Urinary bladder (tissue), 4 donors: ENCODE measurements around the gene CCDC182. TPM values are rescaled to one million over a fixed set of nuclear protein-coding genes. Genes with fewer than 3 reads are reported as not detected.

ENCODE experiments used
- DNase-seq: peaks from one replicate; pipeline ENCODE4 v3.0.0-alpha.2; 2015; ENCODE audit errors: extremely low spot score
- H3K27ac ChIP-seq: one replicate; pipeline ENCODE4 v1.5.1; 2013; ENCODE audit warnings: low read depth, mild to moderate bottlenecking, moderate library complexity
- H3K36me3 ChIP-seq: one replicate; pipeline ENCODE4 v1.6.1; 2013; ENCODE audit warnings: mild to moderate bottlenecking, moderate library complexity; ENCODE audit not compliant: insufficient read depth
- H3K4me1 ChIP-seq: one replicate; pipeline ENCODE4 v1.6.1; 2013; ENCODE audit warnings: mild to moderate bottlenecking, moderate library complexity; ENCODE audit not compliant: insufficient read depth
- H3K4me3 ChIP-seq: one replicate; pipeline ENCODE4 v1.5.1; 2013; ENCODE audit warnings: low read depth, low read length
- WGBS: extraction: QIAGEN DNeasy Blood & Tissue Kit; methylation state at CpG from one replicate; pipeline ENCODE4 v1.1.7; 2013; 5-methylcytosine and 5-hydroxymethylcytosine counted together
- polyA plus RNA-seq: library from polyadenylated mRNA; stranded (reverse); fragments of 200-250 nt; gene quantifications from one replicate; pipeline ENCODE4 v1.2.3, GENCODE V29; 2013
- total RNA-seq: library from RNA; depleted of rRNA; stranded (reverse); fragments of >200 nt; gene quantifications from one replicate; pipeline ENCODE4 v1.2.3, GENCODE V29; 2014
- donor health status: healthy with polysubstance abuse.
- donor health status: healthy.

The CCDC182 gene
- total and polyA plus RNA-seq, 2 donors, result not detected

GRCh38 chr17:57730026-57730701 is 14.9 kb downstream of the CCDC182 start:
- 83% methylated on average over 3 of the region's 3 CpGs for WGBS

GRCh38 chr17:57727630-57728175 is 17.4 kb downstream of the CCDC182 start:
- no peak overlapping the region for H3K4me3 ChIP-seq
- 83% methylated on average over 8 of the region's 8 CpGs for WGBS
- no peak for DNase-seq
- no peaks in the 10 kb centered on the region for H3K36me3 ChIP-seq
- no peak overlapping the region for H3K27ac ChIP-seq
- H3K4me1 ChIP-seq, result no peaks in the 10 kb centered on the region

More at GRCh38 chr17:57730026-57730701, 14.9 kb downstream of the CCDC182 start:
- H3K36me3 ChIP-seq, result no peaks in the 10 kb centered on the region
- no peak overlapping the region for H3K4me3 ChIP-seq
- H3K4me1 ChIP-seq, result no peaks in the 10 kb centered on the region
- DNase-seq, result no peak
- H3K27ac ChIP-seq, result no peak overlapping the region

GRCh38 chr17:57726838-57727237 is 18.3 kb downstream of the CCDC182 start:
- 85% methylated on average over 5 of the region's 5 CpGs for WGBS
- Histone ChIP-seq H3K36me3 (no peaks in the 10 kb centered on the region), H3K4me1 (no peaks in the 10 kb centered on the region), H3K4me3 (no peak overlapping the region), H3K27ac (no peak overlapping the region)
- DNase-seq, result no peak

GRCh38 chr17:57726213-57726790 is 18.8 kb downstream of the CCDC182 start:
- 79% methylated on average over 9 of the region's 9 CpGs for WGBS
- Histone ChIP-seq H3K4me1 (no peaks in the 10 kb centered on the region), H3K27ac (no peak overlapping the region), H3K4me3 (no peak overlapping the region), H3K36me3 (no peaks in the 10 kb centered on the region)
- no peak for DNase-seq

- H3K27ac ChIP-seq, result no peak overlapping the region
- no peaks in the 10 kb centered on the region for H3K36me3 ChIP-seq
- no peak for DNase-seq
- no peaks in the 10 kb centered on the region for H3K4me1 ChIP-seq
- no peak overlapping the region for H3K4me3 ChIP-seq
- 97% methylated on average over 5 of the region's 5 CpGs for WGBS
Measured at GRCh38 chr17:57724729-57725125, 20.4 kb downstream of the CCDC182 start.

- Histone ChIP-seq H3K4me3 (no peak overlapping the region), H3K36me3 (no peaks in the 10 kb centered on the region), H3K27ac (no peak overlapping the region), H3K4me1 (no peaks in the 10 kb centered on the region)
- WGBS, result 81% methylated on average over 14 of the region's 14 CpGs
- DNase-seq, result no peak
Measured at GRCh38 chr17:57724026-57724728, 20.9 kb downstream of the CCDC182 start.

- no peaks in the 10 kb centered on the region for H3K36me3 ChIP-seq
- no peaks in the 10 kb centered on the region for H3K4me1 ChIP-seq
- WGBS, result 85% methylated on average over 13 of the region's 13 CpGs
- no peak overlapping the region for H3K4me3 ChIP-seq
- no peak overlapping the region for H3K27ac ChIP-seq
- no peak for DNase-seq
Measured at GRCh38 chr17:57723427-57724025, 21.6 kb downstream of the CCDC182 start.

- H3K4me3 ChIP-seq, result no peak overlapping the region
- H3K4me1 ChIP-seq, result no peaks in the 10 kb centered on the region
- no peaks in the 10 kb centered on the region for H3K36me3 ChIP-seq
- no peak for DNase-seq
- 81% methylated on average over 7 of the region's 7 CpGs for WGBS
- no peak overlapping the region for H3K27ac ChIP-seq
Measured at GRCh38 chr17:57722704-57723043, 22.4 kb downstream of the CCDC182 start.

- no peaks in the 10 kb centered on the region for H3K36me3 ChIP-seq
- no peak overlapping the region for H3K4me3 ChIP-seq
- 96% methylated on average over 3 of the region's 3 CpGs for WGBS
- DNase-seq, result no peak
- H3K4me1 ChIP-seq, result no peaks in the 10 kb centered on the region
- H3K27ac ChIP-seq, result no peak overlapping the region
Measured at GRCh38 chr17:57721967-57722703, 23.0 kb downstream of the CCDC182 start.

GRCh38 chr17:57720386-57721035 is 24.6 kb downstream of the CCDC182 start:
- no peak overlapping the region for H3K27ac ChIP-seq
- no peak for DNase-seq
- H3K4me1 ChIP-seq, result no peaks in the 10 kb centered on the region
- 88% methylated on average over 2 of the region's 2 CpGs for WGBS
- H3K36me3 ChIP-seq, result no peaks in the 10 kb centered on the region
- H3K4me3 ChIP-seq, result no peak overlapping the region

- WGBS, result 82% methylated on average over 8 of the region's 8 CpGs
- no peaks in the 10 kb centered on the region for H3K4me1 ChIP-seq
Measured at GRCh38 chr17:57718878-57719277, 26.2 kb downstream of the CCDC182 start.

GRCh38 chr17:57715981-57716380 is 29.1 kb downstream of the CCDC182 start:
- DNase-seq, result no peak
- no peak overlapping the region for H3K27ac ChIP-seq
- no peak overlapping the region for H3K4me3 ChIP-seq
- WGBS, result 94% methylated on average over 1 of the region's 1 CpG
- no peaks in the 10 kb centered on the region for H3K4me1 ChIP-seq
- no peaks in the 10 kb centered on the region for H3K36me3 ChIP-seq

More at GRCh38 chr17:57718878-57719277, 26.2 kb downstream of the CCDC182 start:
- Histone ChIP-seq H3K27ac (no peak overlapping the region), H3K36me3 (no peaks in the 10 kb centered on the region), H3K4me3 (no peak overlapping the region)
- DNase-seq, result no peak
